ENCODE results near the gene PIGR.

DNA sequence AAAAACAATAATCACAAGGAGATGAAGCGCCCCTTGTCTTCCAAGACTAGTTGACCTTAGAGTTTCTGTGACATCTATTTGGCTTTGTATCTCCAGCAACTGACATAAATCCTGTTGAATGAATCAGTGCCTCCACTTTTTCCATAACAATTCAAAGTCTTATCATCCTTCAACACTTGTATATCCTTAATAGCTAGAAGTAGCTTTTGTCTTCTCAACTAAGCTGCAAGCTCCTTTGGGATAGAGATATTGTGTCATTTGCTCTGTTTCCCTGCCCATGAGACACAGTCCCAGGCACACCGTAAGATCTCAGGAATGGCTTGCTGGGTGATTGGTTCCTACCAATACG lies 5.7 kb downstream of the PIGR start:
- TF ChIP-seq CTCF (IDR thresholded peaks at IDR 0.05), result no peak
- TF ChIP-seq POLR2A (IDR thresholded peaks at IDR 0.05), result no peak

Data from adrenal gland (tissue), 5 donors.